GM12873 (cell line): ENCODE data around the gene PROP1.

Source experiments
- CTCF ChIP-seq: IDR thresholded peaks from 2 replicates; pipeline ENCODE4 v1.5.1; 2012; ENCODE audit warnings: low read depth, mild to moderate bottlenecking, moderate library complexity, low read length, control low read depth; ENCODE audit not compliant: insufficient read depth; ENCODE audit errors: missing control alignments

Gene PROP1

GRCh38 chr5:177967221-177967887, 28.7 kb downstream of the PROP1 start:
- TF ChIP-seq CTCF: no peak

DNA sequence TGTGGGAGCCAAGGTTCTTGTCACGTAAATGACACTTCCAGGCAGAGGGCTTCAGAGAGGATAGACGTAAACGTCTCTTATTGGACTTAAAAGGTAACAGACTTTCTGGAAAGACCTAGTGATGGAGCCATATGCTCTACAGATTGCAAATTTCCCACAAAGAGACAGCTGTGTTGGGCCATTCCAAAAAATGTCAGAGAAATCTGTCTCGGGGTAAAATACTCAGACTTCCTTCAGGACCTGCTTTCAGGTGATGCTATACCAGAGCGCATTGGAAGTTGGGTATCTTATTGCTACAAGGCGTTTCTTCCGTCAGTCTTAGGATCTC, 29.2 kb downstream of the PROP1 start:
- TF ChIP-seq CTCF: no peak

GRCh38 chr5:177966009-177966838, 29.8 kb downstream of the PROP1 start:
- TF ChIP-seq CTCF: no peak

GRCh38 chr5:177964471-177964870, 31.6 kb downstream of the PROP1 start:
- TF ChIP-seq CTCF: no peak

DNA sequence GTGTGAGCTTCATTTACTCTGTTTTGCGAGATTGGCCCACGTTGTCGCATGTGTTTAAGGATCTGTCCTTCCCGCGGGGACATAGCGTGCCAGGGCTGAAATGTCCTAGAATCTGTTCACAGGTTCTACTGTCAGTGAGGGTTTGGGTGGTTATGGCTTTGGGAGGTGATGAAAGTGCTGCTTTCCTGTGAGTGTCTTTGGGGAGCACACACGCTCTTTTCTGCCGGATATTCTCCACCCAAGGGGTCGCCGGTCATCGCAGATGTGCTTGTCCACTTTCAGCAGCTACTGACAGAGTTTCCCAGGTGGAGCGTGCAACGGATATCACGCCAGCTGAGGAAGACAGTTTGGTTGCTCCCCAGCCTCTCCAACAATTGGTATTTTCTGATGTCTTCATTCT, 32.1 kb downstream of the PROP1 start:
- TF ChIP-seq CTCF: no peak

DNA sequence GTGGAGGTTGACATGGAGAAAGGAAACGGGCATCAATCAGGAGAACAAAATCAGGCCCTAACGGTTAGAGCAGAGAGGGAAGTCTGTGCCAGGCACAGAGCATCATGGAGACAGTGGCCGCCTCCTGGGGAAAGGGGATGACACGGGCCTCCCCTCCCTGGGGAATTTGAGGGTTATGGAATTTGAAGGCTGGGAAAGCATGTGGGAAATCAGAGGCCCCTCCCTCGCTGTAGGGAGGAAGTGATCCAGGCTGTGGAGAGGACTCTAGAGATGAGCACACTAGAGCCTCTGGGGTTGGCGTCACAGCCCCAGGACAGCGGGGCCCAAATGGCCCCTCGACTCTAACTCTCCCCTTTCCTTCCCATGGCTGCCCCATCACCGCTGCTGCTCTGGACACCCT, 36.7 kb downstream of the PROP1 start:
- TF ChIP-seq CTCF: no peak

GRCh38 chr5:177958696-177959095, 37.3 kb downstream of the PROP1 start:
- no peak for TF ChIP-seq CTCF
